HG02623 (cell line): ENCODE measurements around the gene PHF21A.
A peak's percentile ranks its signal among the peaks of the same experiment; 100 is the strongest.

Experiments
- ATAC-seq: cut with Tn5 transposase; IDR thresholded peaks from one replicate; pipeline ENCODE4 v1.9.1; 2021; ENCODE audit warnings: moderate library complexity; ENCODE audit not compliant: unreplicated experiment

Gene PHF21A

DNA sequence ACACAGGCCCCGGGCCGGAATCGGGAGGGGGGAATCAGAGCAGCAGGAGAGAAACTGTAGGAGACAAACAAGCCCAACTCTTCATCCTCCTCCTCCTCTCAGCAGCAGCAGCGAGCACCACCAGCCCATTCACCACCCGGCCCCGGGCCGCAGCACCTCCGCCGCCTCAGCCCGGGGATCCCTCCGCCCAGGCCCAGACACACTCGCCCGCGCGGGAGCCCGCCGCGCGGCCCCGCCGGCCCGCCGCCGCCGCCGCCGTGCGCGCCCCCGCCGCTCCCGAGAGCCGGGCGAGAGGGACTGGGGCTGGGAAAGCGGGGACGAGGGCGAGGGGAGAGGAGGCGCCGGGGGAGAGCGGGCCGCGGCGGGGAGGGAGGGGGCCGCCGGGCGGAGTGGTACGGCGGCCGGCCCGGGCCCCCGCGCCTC lies at the start of gene PHF21A:
PHF21A (minus strand) TSS at position 154 of the 423 bp plus-strand sequence. CDS start 37,235 bp downstream, outside the sequence.
- ATAC-seq: peak; percentile 48

DNA sequence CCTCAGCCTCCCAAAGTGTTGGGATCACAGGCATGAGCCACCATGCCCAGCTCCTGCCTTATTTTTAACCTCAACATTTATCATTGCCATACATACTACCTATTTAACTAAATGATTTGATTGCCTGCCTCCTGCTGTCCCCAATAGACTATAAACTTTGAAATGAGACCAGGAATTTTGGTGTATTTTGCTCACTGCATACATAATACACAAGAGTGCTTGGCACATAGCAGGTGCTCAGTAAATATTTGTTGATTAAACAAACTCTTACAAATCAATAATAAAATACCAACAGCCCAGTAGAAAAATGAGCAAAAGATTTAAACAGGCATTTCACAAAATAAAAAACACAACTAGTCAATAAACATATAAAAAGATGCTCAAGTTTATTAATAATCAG lies 49.5 kb upstream of the PHF21A start:
- no peak for ATAC-seq

DNA sequence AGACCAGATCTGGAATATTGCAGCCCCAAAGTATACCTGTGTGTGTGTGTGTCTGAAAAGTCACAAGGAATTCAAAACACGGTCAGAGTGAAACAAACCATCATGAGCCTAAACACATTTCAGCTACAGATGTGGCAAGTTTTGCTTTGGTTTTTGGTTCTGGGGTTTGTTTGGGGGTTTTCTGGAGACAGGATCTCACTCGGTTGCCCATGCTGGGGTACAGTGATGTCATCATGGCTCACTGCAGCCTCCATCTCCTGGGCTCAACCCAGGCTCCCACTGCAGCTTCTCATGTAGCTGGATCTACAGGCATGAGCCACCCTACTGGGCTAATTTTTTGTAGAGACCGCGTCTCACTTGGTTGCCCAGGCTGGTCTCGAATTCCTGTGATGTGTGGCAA lies 41.4 kb upstream of the PHF21A start:
- ATAC-seq: no peak

GRCh38 chr11:46161201-46161600 lies 39.9 kb upstream of the PHF21A start:
- ATAC-seq: no peak

- ATAC-seq: no peak
Observed at GRCh38 chr11:46160100-46160499, 38.8 kb upstream of the PHF21A start.

DNA sequence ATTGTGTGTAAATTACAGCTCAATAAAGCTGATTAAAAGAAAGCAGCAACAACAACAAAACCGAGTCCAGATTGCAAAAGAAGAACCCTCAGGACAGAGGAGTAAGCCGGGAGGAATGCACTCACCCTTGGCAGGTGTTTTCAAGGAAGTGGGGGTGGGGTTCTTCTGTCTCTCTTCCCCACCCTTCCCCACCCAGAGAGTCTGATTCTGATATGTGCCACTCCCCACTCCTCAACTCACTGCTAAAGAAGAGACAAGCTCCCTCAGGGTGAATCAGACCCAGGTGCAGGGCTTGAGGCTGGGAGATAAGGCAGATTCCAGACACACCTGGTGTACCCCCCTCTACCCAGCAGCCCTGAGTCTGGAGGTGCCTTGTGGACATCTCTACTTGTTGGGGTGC lies 38.4 kb upstream of the PHF21A start:
- ATAC-seq: no peak

DNA sequence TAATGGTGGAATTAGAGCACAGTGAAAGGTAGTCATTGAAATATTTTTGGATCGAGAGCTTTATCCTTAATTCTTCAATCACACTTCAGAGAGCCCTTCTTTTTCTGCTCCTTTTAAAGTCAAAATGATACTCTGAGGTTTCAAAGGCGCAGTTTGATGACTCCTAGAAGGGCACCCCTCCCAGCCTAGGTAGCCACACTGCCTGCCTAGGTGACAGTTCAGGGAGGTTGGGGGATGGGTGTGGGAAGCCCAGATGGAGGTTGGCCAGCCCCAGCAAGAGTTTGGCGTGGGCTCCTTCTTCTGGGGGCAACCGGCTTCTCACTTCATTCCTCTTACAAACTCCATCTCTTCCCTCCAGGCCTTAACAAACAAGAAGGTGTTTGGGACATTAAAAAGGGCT lies 28.6 kb upstream of the PHF21A start:
- no peak for ATAC-seq

DNA sequence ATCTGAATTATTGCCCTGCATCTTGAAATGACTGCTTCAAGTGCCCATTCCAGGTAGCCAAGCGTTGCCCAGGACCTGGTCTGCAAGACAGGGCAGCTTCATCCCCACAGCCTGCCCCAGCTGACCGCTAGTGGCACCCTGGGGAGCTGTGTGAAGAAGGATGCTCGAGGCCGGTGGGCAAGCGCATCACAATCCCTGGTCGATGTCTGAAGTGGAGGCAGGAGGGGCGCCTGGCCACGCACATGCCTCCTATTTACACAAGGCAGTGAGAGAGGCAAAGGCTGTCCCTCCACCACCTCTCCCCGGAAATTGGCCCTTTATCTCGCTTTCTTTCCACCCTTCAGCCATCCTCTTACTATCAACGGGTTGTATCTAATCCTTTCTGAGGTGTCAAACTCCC lies 28.1 kb upstream of the PHF21A start:
- no peak for ATAC-seq

GRCh38 chr11:46144741-46145140 lies 23.5 kb upstream of the PHF21A start:
- no peak for ATAC-seq

- ATAC-seq: no peak
Observed at GRCh38 chr11:46143049-46143806, 22.0 kb upstream of the PHF21A start.

- no peak for ATAC-seq
Observed at GRCh38 chr11:46142561-46142960, 21.3 kb upstream of the PHF21A start.

GRCh38 chr11:46141597-46141996 lies 20.3 kb upstream of the PHF21A start:
- no peak for ATAC-seq

DNA sequence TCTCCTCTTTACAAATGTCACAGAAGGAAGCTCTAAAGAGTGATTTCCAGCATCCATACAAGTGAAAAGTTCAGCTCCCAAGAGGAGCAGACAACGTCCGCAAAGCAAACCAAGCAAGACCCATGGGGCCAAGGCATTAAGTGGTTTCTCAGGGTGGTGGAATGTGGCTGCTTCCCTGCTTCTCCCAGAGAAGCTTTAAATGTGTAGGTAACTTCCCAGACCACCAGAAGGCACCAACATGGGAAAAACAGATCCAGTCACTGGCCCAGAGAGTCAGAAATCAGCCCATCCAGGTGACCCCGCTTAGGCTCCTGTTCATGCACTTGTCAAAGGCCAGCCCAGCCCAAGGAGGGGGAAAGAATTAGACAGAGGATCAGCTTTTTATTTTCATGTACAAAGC lies 13.3 kb upstream of the PHF21A start:
- ATAC-seq: no peak

DNA sequence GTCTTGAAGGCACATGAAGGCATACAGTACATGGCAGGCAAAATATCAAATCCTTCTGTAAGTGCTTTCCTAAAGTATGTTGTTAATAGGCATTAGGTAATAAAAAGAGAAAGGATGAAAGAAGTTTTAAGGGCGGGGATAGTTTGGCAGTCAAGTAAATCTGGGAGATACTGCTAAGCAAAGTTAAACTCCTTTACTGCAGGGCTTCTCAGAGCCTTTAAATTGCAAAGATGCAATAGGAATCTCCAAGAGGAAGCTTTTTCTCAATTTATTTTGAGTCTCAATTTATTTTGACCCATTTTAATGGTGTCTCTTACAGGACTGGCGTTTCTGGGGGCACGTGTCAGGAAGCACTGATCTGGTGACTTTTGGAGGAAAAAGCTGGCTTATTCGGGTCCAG lies 12.8 kb upstream of the PHF21A start:
- no peak for ATAC-seq

GRCh38 chr11:46133119-46133518 lies 11.9 kb upstream of the PHF21A start:
- ATAC-seq: no peak

DNA sequence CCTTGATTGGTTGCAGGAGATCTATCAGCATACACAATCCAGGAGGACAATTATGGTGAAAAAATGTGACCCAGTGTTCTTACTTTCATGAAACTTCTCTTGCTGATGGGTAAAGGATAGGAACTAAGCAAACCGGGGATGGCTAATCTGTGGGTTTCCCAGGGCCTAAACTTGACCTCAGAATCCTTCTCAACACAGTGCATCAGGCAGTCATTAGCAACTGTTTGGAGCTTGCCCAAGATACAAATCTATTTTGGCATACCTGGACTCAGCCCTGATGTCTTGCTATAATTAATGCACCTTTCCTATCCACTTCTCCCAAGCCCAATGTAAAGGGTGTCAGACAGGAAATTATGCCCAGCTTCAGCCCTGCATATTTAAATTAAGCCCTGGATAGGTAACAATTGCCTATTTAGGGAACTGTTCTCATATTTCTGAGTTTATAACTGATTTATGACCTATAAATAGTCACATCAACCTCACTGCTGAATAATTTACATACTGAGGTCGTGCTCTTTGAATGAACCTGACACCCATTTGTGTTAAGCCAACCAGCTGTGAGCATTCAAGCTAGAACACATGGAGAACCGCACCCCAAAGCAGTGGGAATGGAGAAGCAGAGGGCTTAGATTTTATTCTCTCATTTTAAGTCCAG lies 9.2 kb upstream of the PHF21A start:
- no peak for ATAC-seq

GRCh38 chr11:46129133-46129532 lies 7.9 kb upstream of the PHF21A start:
- no peak for ATAC-seq

DNA sequence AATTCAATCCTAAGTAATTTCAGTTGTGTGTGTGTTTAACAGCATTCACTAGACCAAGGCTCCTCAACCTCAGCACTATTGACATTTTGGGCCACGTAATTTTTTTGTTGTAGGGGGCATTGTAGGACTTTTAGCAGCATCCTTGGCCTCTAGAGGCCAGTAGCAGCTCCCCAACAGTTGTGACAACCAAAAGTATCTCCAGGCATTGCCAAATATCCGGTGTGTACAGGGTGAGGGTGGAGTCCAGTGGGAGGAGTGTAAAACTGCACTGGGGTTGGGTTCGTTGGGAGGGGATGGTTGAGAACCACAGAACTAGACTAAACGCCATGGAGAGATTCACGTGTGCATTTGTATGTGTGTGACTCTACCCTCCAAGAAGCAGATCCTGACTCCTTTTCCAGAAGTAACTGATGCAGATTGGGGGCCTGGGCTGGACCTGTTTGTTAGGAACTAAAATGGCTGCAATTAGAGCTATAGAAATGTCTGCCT lies 5.9 kb upstream of the PHF21A start:
- no peak for ATAC-seq

DNA sequence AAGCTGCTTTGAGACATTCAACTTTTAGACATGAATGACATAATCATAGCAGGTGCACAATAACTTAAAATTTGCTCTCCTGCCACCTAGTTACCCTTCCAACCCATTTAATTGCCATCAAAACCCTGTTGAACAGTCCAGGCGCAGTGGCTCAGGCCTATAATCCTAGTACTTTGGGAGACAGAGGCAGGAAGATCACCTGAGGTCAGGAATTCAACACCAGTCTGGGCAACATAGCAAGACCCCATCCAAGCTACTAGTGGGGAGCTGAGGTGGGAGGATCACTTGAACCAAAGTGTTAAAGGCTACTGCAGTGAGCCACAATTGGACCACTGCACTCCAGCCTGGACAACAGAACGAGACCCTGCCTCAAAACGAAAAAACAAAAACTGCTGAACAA lies 4.0 kb upstream of the PHF21A start:
- ATAC-seq: no peak

- ATAC-seq: no peak
Observed at GRCh38 chr11:46122945-46123715, 1.9 kb upstream of the PHF21A start.

DNA sequence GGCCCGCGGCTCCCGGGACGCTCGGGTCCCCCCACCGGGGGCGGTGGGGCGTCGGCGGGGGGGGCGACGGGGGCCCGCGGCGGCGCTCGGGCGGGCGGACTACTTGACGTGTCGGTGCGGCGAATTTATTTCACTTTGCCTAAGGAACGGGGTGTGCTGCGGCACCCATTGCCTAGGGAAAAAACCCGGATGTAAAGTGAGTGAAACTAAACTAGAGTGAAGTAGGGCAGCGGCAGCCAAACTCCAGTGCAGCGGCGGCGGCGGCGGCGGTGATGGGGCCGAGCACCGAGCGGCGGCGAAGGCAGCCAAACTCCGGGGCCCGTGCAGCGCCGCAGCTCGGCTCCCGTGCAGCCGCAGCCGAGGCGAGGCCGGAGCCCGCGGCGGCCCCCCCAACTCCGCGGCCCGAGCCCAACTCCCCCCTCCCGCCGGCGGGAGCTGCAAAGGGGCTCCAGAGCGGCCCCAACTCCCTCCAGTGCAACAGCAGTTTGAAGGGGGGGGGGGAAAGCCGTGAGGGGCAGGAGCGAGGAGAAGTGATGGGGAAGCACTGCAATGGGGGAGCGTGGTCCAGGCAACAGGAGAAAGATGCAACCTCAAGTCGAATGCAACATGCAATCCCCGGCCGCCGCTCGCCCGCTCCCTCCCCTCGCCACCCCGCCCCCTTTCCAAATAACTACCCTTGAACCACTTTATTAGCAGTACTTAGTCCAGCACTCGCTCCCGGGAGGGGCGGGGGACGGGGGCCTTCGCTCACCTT lies 647 bp upstream of the PHF21A start:
- peak; percentile 37 for ATAC-seq
